SK-N-DZ (cell line): ENCODE results near the gene TMPO.
A peak's percentile ranks its signal among the peaks of the same experiment; 100 is the strongest.
"Not testable (repeated sequence)": the region's sequence is repeated elsewhere in the genome, so short reads cannot be mapped to it uniquely, and the experiment has no call there.

Experiments
- DNase-seq: peaks from one replicate; pipeline ENCODE4 v3.0.0-alpha.2; 2015; ENCODE audit warnings: low spot score
- small RNA-seq, 2 experiments: library from RNA; depleted of rRNA; stranded (forward); fragments of <200 nt; gene quantifications; one replicate each; pipeline ENCODE3, GENCODE V24; 2014

TMPO gene

DNA sequence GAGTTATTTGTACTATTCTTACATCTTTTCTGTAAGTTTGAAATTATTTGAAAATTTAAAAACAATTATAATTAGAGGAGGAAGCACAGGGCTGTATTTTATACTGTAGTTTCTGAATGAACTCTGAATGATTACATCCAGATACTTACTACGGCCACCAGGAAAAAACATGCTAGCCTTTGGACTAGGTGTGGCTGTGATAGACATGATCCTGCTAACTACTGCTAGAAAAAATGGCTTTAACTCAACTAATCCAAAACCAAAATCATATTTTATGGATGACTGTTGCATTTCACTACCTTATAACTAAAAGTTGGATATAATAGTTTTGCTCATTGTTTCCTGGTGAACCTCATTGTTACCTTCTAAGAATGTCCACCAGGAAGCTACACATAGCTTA lies 63.0 kb downstream of the TMPO start:
- DNase-seq = no peak

DNA sequence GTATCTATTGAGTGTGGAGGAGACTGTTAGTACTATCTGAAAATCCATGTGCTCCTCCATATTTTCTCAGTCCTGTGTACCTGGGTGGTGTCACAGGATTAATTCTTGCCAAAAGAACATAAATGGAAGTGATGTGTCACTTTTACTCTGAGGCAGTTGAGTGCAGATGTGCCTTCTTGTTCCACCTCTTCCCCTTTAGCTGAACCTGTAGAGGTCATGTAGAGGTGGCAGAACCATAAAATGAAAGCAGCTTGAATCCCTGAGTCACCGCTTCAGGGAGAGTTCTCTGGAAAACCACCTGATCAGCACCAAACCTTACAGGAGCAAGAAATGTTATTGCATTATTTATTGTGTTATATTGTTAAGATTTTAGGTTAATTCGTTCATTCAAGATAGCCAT lies 63.4 kb downstream of the TMPO start:
- DNase-seq = no peak

DNA sequence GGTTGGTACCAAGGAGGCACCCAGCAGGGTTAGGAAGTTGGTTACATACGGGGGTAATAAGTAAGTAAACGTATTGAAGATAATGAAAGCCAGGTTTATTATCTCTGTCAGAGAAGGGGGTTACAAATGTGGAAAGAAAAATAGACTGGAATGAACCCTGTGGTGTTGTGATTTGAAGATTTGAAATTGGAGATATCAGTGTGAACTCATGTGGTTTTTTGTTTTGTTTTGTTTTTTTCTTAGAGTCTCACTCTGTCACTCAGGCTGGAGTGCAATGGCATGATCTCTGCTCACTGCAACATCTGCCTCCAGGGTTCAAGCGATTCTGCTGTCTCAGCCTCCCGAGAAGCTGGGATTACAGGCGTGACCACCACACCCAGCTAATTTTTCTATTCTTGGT lies 64.0 kb downstream of the TMPO start:
- DNase-seq = no peak

DNA sequence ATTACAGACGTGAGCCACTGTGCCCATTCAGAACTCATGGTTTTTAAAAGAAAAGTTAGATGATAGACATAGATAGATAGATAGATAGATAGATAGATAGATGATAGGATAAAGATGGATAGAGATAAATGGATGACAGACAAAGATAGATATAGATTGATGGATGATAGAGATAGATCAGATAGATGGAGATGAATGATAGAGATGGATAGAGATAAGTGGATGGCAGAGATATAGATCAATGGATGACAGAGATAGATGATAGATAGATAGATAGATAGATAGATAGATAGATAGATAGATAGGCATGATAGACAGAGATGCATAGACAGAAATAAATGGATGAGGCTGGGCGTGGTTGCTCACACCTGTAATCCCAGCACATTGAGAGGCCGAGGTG lies 64.4 kb downstream of the TMPO start:
- no peak for DNase-seq

DNA sequence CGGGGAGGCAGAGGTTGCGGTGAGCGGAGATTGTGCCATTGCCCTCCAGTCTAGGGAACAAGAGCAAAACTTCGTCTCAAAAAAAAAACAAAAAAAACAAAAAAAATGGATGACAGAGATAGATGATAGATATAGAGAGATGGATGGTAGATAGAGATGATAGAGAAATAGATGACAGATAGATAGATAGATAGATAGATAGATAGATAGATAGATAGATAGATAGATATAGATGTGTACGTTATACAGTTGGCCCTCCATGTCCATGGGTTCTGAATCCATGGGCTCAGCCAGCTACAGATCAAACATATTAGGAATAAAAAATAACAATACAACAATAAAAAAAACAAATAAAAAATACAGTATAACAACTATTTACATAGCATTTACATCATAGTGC lies 65.3 kb downstream of the TMPO start:
- DNase-seq = no peak

DNA sequence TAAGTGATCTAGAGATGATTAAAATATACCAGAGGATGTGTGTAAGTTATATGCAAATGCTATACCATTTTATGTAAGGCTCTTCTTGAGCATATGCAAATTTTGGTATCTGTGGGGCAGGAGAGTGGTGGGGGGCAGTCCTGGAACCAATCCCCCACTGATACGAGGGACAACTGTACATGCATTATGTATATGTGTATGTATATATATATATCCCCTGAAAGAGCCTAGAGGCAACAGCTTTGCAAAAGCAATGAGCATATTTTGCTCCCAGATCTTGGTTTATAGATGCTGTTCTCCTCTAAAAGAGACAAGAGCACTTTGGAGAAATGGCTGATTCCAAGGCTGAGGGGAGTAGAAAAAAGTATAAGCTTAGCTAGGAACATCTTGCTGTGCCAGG lies 65.7 kb downstream of the TMPO start:
- DNase-seq = no peak

DNA sequence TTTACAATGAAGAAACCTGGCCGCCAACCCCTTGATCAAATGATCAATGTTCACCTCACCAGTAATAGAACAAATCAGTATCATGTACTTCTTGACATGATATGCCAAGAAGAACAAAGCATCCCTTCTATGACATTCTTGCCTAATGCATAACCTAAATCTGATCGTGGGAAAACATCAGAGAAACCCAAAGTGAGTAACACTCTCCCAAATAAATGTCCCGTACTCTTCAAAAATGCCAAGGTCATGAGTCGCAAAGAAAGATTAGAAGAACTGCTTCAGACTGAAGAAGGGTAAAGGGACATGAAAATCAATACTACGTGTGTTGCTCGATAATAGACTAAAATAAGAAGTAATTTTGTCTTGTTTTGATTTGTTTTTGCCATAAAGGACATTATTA lies 66.7 kb downstream of the TMPO start:
- no peak for DNase-seq

DNA sequence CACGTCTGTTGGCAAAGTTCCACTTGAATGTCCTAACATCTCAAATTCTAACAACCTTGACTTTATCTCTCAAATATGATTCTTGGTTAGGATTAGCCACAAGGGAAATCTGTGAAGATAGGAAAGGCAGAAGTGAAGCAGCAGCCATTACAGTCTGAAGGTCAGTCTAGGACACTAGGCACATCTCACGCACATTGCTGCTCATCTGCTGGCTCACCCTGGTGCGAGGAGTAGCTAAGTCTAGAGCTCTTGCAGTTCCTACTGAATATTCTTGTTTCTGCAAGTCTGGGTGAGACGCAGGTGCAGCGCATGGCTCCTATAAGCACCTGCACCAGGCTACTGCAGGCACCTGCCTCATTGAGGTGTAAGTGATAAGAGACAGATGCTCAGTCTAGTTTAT lies 71.7 kb downstream of the TMPO start:
- DNase-seq = peak; percentile 39

DNA sequence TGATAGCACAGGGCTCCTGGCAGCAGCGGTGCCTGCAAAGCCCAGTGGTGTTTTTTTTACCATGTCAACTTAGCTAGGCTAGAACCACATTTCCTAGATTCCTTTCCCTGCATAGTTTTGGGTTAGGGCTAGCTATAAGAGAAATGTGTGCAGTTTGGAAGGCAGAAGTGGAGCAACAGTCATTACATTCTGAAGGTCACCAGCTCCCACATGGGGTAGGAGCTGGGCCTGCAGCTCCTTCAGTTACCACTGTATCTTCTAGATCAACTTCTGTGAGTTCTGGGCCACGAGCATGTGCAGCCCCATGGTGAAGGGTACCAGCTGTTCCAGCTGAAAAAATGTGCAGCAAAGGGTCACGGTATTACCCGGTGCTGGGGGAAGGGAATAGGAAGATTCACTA lies 75.8 kb downstream of the TMPO start:
- DNase-seq = no peak

DNA sequence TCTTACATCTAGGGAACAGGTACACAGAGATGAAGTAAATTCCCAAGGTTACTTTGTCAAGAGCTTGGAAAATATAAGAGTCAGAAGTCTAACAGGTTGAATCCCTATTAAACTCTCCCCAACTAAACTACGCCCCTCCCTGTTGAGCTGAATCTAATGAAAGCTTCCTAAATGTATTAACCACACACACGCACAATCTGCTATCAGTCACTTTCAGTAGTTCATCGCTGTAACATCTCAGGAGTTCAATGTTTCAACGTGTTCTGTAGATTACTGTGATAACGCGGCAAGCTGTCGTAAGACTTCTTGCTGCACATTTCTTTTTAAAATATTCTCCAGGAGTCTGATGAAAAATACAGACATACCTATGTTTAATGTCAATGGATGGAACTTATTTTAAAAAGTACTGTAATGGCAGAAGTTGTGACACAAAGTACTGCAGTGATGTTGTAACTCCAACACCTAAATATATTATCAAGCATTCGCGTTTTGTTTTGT lies 77.5 kb downstream of the TMPO start:
- peak; percentile 61 for DNase-seq

DNA sequence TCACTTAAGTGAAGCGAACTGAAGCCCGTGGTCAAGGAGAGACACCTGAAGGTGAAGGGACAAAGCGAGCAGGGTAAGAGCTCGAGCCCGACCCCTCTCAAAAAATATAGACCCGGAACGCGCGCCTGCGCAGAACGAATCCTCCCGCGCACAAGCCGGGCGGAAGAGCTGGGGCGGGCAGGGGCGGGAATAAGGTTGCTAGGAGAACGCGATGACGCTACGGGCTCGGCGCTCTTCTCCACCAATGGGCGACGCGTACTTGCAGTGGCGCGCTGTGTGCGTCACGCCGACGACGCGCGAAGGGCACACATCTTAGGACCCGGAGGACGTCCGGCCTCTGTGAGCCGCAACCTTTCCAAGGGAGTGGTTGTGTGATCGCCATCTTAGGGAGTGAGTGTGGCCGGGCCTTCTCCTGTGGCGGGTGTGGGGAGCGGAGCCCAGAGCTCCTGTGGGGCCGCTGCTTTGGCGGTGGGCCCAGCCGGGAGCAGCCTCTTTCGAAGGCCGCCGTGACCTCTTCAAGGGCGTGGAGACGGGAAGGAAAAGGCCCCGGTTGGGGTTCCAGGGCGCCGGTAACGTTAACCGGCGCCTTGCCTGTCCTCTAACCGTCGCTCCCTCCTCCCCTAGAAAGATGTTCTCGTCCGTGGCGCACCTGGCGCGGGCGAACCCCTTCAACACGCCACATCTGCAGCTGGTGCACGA lies 78.1 kb downstream of the TMPO start, which contains the start of gene SLC25A3:
Gene SLC25A3 (plus strand): TSS at position 336 of the 699 bp plus-strand sequence. CDS start 293 bp downstream, at position 629.
- DNase-seq = peak; percentile 98

DNA sequence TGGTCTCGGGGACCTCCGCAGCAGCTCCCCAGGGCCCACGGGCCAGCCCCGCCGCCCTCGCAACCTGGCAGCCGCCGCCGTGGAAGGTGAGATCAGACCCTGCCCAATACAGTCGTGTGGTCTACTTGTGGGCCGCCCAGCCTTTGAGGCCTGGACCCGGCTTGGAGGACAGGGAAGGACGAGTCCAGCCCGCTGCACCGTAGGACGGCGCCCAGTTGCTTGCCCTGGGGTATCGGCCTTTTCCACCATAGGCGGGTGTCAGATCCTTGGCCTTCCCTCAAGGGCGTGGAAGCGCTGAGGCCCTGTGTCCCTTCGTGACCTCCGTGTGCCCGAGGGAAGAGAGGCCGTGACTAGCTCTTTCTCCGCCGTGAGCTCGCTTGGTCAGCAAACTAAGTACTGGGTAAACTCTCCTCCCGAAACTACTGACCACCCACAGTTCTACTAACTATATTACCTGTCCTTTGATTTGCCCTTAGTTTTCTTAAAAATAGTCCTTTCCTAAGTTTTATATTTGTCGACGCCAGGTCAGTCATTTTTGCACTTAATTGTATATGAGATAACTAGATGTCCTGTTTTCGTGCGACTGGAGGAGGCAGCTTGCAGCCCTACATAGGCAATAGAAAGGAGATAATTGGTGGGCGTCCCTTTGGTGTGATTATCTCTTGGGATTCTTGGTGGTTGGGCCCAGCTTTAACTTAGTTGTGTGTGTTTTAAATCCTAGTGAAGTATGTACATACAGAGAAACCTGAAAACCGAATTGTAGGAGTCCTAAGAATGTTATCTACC lies 78.9 kb downstream of the TMPO start:
- DNase-seq = peak; percentile 13

DNA sequence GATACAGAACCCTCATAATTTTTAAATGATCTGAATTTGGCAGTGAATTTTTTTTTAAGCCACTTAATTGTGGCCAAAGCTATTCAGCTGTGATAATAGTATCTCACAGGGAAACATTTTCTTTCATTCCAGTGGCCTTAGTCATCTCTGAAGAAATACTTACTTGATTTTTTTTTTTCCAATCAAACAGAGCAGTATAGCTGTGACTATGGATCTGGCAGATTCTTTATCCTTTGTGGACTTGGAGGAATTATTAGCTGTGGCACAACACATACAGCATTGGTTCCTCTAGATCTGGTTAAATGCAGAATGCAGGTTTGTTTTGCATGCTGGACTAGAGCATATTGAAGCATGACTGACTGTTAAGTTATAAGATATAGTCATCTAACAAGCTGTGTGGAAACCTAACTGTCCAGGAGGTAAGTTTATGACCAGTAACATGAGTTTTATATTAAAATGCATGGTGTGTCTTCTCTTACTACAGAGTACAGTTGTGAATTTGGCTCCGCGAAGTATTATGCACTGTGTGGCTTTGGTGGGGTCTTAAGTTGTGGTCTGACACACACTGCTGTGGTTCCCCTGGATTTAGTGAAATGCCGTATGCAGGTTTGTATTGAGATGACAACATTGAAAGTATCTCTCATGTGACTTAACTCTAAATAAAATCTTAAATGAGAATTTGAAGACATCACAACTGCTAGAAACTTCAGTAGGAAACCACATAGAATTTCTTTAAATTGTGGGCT lies 80.0 kb downstream of the TMPO start:
- no peak for DNase-seq

DNA sequence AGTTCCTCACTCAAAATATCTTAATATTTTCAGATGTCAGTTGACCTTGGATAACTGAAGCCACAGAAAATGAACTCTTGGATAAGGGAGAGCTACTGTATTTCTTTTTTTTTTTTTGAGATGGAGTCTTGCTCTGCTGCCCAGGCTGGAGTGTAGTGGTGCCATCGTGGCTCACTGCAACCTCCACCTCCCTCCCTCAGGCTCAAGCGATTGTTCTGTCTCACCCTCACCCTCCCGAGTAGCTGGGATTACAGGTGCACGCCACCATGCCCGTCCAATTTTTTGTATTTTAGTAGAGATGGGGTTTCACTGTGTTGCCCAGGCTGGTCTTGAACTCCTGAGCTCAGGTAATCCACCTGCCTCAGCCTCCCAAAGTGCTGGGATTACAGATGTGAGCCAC lies 81.9 kb downstream of the TMPO start:
- DNase-seq = not testable (repeated sequence)

Small RNA genes lying within 50 kb of the gene (small RNA-seq; reads per million reads assigned to genes)
- gene SNORA53 = 20.8 to 65.0 reads per million in 2 experiments
